BJ (cell line): ENCODE data around the gene PPP4C. TPM values are rescaled to one million over a fixed set of nuclear protein-coding genes. Genes with fewer than 3 reads are reported as not detected.

Experiments used
- CTCF ChIA-PET: fragments of 350-600 bp; formaldehyde crosslinking; extraction: SDS; loops from one replicate; lab custom pipeline; 2021; ENCODE audit warnings: antibody characterized with exemption, inconsistent platforms; lab: Yijun Ruan, JAX
- POLR2A ChIA-PET: fragments of 300-600 bp; sonication (Branson Sonifier 250); formaldehyde crosslinking; extraction: SDS; loops from one replicate; lab custom pipeline; 2021; ENCODE audit warnings: antibody characterized with exemption; lab: Charles Lee
- DNase-seq: peaks from one replicate; pipeline ENCODE4 v3.0.0-alpha.2; 2011; ENCODE audit warnings: low read depth
- H3K27me3 ChIP-seq: 2 replicates; pipeline ENCODE4 v1.6.0; 2011; ENCODE audit warnings: low read length; ENCODE audit not compliant: control insufficient read depth, insufficient read depth
- H3K36me3 ChIP-seq: 2 replicates; pipeline ENCODE4 v1.5.1; 2011; ENCODE audit warnings: low read length; ENCODE audit not compliant: control insufficient read depth, insufficient read depth
- H3K4me3 ChIP-seq: 2 replicates; pipeline ENCODE4 v1.5.1; 2011; ENCODE audit warnings: low read depth, mild to moderate bottlenecking, control low read depth, low read length
- CTCF ChIP-seq: IDR thresholded peaks from 2 replicates; pipeline ENCODE4 v1.5.1; 2011; ENCODE audit warnings: low read depth, mild to moderate bottlenecking, control low read depth, inconsistent platforms, low read length, moderate library complexity; ENCODE audit not compliant: insufficient read depth
- polyA plus RNA-seq: library from polyadenylated mRNA; depleted of rRNA; stranded (reverse); fragments of >200 nt; gene quantifications from 2 replicates; pipeline ENCODE4 v1.2.3, GENCODE V29; 2011

The PPP4C gene
- polyA plus RNA-seq, 1 experiment, result 209 TPM

DNA sequence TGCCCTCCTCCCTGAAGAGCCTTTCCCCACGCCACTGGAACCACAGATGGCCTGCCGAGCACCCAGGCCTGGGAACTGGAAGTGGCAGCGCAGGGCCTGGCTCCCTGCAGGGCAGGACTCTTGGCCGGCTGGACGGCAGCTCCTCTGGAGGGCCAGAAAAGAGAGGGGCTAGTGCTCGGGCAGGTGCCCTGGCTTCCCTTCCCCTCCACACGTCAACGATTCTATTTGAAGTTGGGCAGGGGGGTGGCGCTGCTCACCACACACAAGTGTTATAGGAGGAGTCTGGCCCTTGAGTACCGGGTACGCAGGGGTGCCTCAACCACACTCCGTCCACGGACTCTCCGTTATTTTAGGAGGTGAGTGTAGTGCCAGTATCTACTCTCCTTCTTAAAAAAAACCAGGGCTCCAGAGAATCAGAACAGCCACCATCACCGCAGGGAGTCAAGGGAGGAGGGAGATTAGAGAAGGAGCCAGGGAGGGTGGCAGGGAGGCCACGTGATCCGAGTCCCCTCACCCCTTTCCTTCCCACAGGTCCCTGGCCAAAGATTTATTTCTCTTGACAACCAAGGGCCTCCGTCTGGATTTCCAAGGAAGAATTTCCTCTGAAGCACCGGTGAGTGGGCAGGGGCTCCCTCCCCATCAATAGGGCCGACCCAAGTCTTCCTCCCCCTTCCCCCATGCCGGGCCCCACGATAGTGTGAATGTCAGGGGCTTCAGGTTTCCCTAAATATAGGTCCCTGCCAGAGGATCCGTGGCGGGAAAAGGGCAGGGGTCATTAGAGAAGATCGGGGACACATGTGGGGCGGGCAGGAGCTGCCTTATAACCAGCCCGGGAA is 11.7 kb upstream of the PPP4C start:
- Histone ChIP-seq H3K27me3 (no peaks in the 10 kb centered on the region), H3K36me3 (peaks cover 22% of the 10 kb centered on the region), H3K4me3 (peak overlapping the region; percentile 62)
- DNase-seq, result no peak
- ChIA-PET CTCF (interaction anchor here (1.1 to 1.7 kb wide), 5 partner anchors 9 to 48 kb away, joined by 3 to 8 read pairs (median 4); partner anchors contain the start of gene TLCD3B), POLR2A (no interaction called here)
- peak; percentile 15; the same call in 1 of the 2 replicates for TF ChIP-seq CTCF

GRCh38 chr16:30064729-30065101 is 11.1 kb upstream of the PPP4C start:
- Histone ChIP-seq H3K27me3 (no peaks in the 10 kb centered on the region), H3K4me3 (peak overlapping the region; percentile 62), H3K36me3 (peaks cover 28% of the 10 kb centered on the region)
- ChIA-PET CTCF (interaction anchor here (1.1 to 1.3 kb wide), 3 partner anchors 8 to 26 kb away, joined by 3 to 7 read pairs (median 3); no protein-coding TSS in a partner anchor), POLR2A (interaction anchor here (0.6 to 1.3 kb wide), 5 partner anchors 11 to 595 kb away, joined by 3 to 5 read pairs (median 3); partner anchors contain the start of gene TBX6)
- no peak for DNase-seq
- TF ChIP-seq CTCF, result no peak

- CTCF ChIA-PET, result interaction anchor here (1.1 to 2.0 kb wide), 6 partner anchors 8 to 253 kb away, joined by 3 to 10 read pairs (median 4); partner anchors contain the start of genes PRRT2 and TBX6
- Histone ChIP-seq H3K27me3 (no peaks in the 10 kb centered on the region), H3K4me3 (peak within 1 kb of the TSS; percentile 99), H3K36me3 (peaks cover 33% of the 10 kb centered on the region)
- POLR2A ChIA-PET, result interaction anchor here (0.6 to 1.3 kb wide), 10 partner anchors 10 to 1252 kb away, joined by 3 to 33 read pairs (median 4); partner anchors contain the start of gene TBX6
- TF ChIP-seq CTCF, result no peak
- peak; percentile 92 for DNase-seq
Measured at GRCh38 chr16:30065102-30065942, 10.5 kb upstream of the PPP4C start, which contains the start of gene ALDOA. Gene ALDOA, plus strand, starts transcription at chr16:30065760. Its CDS starts 1,138 bp downstream, at chr16:30066898.

GRCh38 chr16:30065943-30066760 is 9.6 kb upstream of the PPP4C start:
- peak overlapping the region; percentile 99 for H3K4me3 ChIP-seq
- DNase-seq, result no peak
- TF ChIP-seq CTCF, result no peak
- H3K27me3 ChIP-seq, result no peaks in the 10 kb centered on the region
- peaks cover 35% of the 10 kb centered on the region for H3K36me3 ChIP-seq
- ChIA-PET POLR2A (interaction anchor here (0.6 to 1.3 kb wide), 7 partner anchors 9 to 249 kb away, joined by 3 to 33 read pairs (median 4); partner anchors contain the start of gene TBX6), CTCF (interaction anchor here (1.0 to 2.0 kb wide), 6 partner anchors 9 to 254 kb away, joined by 3 to 10 read pairs (median 4); partner anchors contain the start of genes PRRT2 and TBX6)
